OCI-M2 (cell line): ENCODE measurements around the gene IGFN1.
A peak's percentile ranks its signal among the peaks of the same experiment; 100 is the strongest.
"Not testable (repeated sequence)": the region's sequence is repeated elsewhere in the genome, so short reads cannot be mapped to it uniquely, and the experiment has no call there.

Source experiments
- DNase-seq: peaks from one replicate; lab custom pipeline; 2025; ENCODE audit not compliant: unreplicated experiment; lab: John Stamatoyannopoulos, UW

Gene IGFN1

DNA sequence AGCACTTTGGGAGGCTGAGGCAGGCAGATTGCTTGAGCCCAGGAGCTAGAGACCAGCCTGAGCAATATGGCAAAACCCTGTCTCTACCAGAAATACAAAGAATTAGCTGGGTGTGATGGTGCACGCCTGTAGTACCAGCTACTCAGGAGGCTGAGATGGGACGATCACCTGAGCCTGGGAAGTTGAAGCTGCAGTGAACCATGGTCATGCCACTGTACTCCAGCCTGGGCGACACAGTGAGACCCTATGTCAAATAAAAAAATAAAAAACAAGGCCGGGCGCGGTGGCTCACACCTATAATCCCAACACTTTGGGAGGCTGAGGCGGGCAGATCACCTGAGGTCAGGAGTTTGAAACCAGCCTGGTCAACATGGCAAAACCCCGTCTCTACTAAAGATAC lies 27.6 kb upstream of the IGFN1 start:
- not testable (repeated sequence) for DNase-seq

DNA sequence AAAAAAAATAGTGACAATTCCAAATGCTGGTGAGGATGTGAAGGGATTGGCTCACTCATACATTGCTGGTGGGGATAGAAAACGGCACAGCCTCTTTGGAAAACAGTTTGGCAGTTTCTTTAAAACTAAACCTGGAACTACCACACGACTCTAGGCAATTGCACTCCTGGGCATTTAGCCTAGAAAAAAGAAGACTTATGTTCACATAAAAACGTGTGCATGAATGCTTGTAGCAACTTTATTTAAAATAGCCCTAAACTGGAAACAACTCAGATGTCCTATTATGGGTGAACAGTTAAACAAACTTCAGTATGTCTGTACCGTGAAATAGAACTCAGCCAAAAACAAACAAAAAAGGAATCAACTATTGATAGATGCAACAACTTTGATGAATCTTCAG lies 26.9 kb upstream of the IGFN1 start:
- no peak for DNase-seq

- DNase-seq: no peak
These were observed 26.0 kb upstream of the IGFN1 start for GRCh38 chr1:201164645-201165044.

- no peak for DNase-seq
These were observed 23.3 kb upstream of the IGFN1 start for GRCh38 chr1:201167041-201167991.

GRCh38 chr1:201169203-201169602 lies 21.4 kb upstream of the IGFN1 start:
- no peak for DNase-seq

DNA sequence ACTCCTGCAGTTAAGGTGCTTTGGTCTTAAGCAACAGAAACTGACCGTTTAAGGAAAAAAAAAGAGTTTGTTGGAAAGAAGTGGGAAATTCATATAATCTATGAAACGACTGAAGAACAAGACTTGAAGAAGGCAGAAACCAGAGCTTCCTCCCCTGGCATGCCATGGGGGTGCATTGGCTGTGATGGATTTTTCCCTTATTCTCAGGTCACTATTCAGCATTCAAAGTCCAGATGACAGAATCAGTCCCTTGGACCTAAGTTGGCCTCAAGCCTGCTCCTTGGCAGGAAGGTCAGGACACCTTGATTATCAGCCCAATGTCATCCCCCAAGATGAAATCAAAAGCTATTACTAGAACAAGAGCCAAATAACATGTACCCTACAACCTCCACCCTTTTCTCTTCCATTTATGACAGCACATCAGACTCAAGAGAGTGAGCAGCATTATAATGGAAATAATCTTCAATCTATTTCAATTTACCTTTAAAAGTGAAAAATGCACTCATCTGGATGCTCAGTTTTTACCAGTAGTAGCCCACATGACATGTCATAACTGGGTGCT lies 20.6 kb upstream of the IGFN1 start:
- no peak for DNase-seq

GRCh38 chr1:201170533-201171062 lies 20.0 kb upstream of the IGFN1 start:
- DNase-seq: peak; percentile 26

DNA sequence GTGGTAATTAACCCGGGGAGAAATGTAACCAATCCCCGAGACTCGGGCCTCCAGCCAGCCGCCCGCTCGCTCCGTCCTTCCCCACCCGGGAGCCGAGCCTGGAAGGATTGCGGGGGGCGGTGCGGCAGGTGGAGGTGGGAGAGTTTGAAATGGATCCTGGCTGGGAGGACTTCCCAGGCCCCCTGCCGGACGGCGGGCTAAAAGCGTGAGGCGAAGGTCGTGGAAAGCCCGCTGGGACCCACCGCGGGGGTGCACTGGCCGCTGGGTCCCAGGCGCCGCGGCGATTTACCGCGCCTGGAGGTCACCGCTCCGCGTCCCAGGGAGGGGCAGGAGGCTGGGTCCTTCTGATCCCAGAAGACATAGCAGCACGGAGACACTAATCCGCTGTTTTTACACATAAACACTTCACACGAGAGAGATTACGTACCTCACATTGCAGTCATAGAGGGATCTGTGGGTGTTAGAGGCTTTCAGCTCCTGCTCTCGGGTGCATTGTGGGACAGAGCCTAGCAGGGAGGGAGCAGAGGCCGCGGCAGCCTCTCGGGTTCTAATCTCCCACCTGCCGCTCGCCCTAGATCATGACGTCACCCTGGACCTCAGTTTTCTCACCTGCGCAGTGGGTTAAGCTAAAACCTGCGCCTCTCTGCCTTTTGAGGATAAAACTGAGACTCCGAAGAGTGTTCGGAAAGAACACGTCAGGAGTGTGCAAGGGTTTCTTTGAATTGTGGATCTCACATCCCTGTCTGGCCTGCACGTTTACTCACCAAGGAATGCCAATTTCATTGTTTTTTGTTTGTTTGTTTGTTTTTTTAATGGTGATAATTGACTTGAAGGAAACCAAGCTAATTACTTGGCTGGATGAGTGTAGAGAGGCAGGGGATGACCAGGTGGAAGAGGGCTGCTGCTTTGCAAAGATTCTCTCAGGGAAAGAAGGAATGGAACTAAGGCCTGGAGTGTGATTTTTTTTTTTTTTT lies 19.3 kb upstream of the IGFN1 start:
- DNase-seq: no peak

GRCh38 chr1:201172326-201172725 lies 18.3 kb upstream of the IGFN1 start:
- DNase-seq: no peak

GRCh38 chr1:201172999-201173610 lies 17.5 kb upstream of the IGFN1 start:
- no peak for DNase-seq

GRCh38 chr1:201173736-201174135 lies 16.9 kb upstream of the IGFN1 start:
- no peak for DNase-seq

- no peak for DNase-seq
These were observed 14.7 kb upstream of the IGFN1 start for GRCh38 chr1:201175820-201176500.

DNA sequence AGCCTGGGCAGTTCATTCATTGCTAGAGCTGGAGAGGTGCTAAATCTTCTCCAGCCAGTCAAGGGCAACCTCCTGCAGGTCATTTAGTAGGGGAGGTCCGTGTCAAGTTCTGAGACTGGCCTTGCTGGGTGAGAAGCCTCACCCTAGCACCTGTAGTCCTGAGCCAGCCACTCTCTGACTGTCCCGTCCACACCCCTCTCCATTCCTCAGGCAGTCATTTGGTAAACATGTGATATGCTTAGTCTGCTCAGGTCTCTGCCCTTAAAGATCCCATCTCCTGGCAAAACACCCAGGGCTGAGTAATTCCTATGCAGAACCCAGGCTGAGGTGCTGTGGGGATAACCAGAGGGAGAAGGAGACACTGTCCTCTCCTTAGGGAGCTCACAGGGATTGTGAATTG lies 13.7 kb upstream of the IGFN1 start:
- no peak for DNase-seq

- DNase-seq: no peak
These were observed 11.9 kb upstream of the IGFN1 start for GRCh38 chr1:201178718-201179117.

- no peak for DNase-seq
These were observed 10.5 kb upstream of the IGFN1 start for GRCh38 chr1:201180141-201180540.

DNA sequence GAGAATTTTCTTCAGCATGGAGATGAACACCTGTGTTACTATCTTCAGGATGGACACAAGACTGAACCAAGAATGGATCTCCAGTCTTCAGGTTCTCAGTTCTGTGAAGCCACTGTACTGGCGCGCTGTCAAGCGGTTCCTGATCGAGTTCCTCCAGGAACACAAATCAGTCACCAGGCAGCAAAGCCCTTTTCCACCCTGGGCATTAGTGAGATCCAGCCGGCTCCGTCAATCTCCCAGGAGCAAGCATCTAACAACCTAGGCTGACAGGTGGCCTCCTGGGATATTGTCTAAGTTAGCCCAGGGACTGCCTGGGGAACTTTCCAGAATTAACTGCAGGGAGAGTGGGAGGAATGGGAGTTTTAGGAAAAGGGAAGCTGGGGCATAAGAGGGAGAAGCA lies 9.7 kb upstream of the IGFN1 start:
- DNase-seq: no peak

- DNase-seq: no peak
These were observed 9.3 kb upstream of the IGFN1 start for GRCh38 chr1:201181323-201181722.

DNA sequence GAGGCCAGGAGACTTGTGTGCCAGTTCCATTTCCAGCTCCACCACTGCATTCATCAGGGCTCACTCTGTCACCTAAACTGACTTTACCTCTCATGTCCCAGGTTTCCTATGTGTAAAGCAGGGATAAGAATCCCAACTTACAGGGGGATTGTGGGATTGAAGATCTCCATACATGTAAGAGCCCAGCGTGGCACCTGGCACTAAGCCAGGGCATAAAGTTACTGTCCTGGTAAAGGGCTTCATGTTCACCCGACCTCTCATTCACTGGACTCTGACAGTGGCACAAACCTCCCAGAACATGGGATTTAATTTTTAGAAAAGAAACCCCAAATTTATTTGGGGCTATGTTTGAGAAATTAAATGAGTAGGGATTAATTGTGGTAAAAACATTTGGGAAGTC lies 8.9 kb upstream of the IGFN1 start:
- DNase-seq: no peak

- no peak for DNase-seq
These were observed 7.4 kb upstream of the IGFN1 start for GRCh38 chr1:201183209-201183608.

- no peak for DNase-seq
These were observed 6.9 kb upstream of the IGFN1 start for GRCh38 chr1:201183753-201184152.
